Neutrophil (primary cell): ENCODE results near the gene IRAK1BP1.
"Not testable (repeated sequence)": the region's sequence is repeated elsewhere in the genome, so short reads cannot be mapped to it uniquely, and the experiment has no call there.

ENCODE experiments used
- H3K27ac ChIP-seq: fragments of 200-600 bp; sonication (generic); 2 replicates; pipeline ENCODE4 v1.5.1; 2016; ENCODE audit warnings: mild to moderate bottlenecking, moderate library complexity
- H3K27me3 ChIP-seq: fragments of 200-600 bp; sonication (generic); 2 replicates; pipeline ENCODE4 v1.6.0; 2016; ENCODE audit warnings: mild to moderate bottlenecking
- H3K36me3 ChIP-seq: fragments of 200-600 bp; sonication (generic); 2 replicates; pipeline ENCODE4 v1.5.1; 2017
- H3K4me1 ChIP-seq, 2 experiments: fragments of 200-600 bp in 1 of 2; sonication (generic) in 1 of 2; 1 replicate in 1 of 2; 2 replicates in 1 of 2; pipeline versions ENCODE4 v1.5.1 to v1.6.1; 2013 to 2016; ENCODE audit warnings: low read depth in 1 of 2, low read length in 1 of 2, mild to moderate bottlenecking in 1 of 2, moderate library complexity in 1 of 2; ENCODE audit not compliant: control insufficient read depth in 1 of 2, insufficient read depth in 1 of 2
- H3K4me3 ChIP-seq, 2 experiments: fragments of 200-600 bp in 1 of 2; sonication (generic) in 1 of 2; 1 replicate in 1 of 2; 2 replicates in 1 of 2; pipeline ENCODE4 v1.5.1; 2013 to 2016; ENCODE audit warnings: low read depth in 1 of 2, low read length in 1 of 2, mild to moderate bottlenecking in 1 of 2, moderate library complexity in 1 of 2
- H3K9me3 ChIP-seq: fragments of 200-600 bp; sonication (generic); 2 replicates; pipeline ENCODE4 v1.5.1; 2016
- TF ChIP-seq, protein P1 (sequence below): fragments of 200-600 bp; sonication (generic); IDR thresholded peaks from 2 replicates; pipeline ENCODE4 v1.5.1; 2016; ENCODE audit warnings: antibody characterized with exemption

Gene IRAK1BP1

GRCh38 chr6:78844899-78845298, 22.5 kb upstream of the IRAK1BP1 start:
- TF ChIP-seq, protein P1, sequence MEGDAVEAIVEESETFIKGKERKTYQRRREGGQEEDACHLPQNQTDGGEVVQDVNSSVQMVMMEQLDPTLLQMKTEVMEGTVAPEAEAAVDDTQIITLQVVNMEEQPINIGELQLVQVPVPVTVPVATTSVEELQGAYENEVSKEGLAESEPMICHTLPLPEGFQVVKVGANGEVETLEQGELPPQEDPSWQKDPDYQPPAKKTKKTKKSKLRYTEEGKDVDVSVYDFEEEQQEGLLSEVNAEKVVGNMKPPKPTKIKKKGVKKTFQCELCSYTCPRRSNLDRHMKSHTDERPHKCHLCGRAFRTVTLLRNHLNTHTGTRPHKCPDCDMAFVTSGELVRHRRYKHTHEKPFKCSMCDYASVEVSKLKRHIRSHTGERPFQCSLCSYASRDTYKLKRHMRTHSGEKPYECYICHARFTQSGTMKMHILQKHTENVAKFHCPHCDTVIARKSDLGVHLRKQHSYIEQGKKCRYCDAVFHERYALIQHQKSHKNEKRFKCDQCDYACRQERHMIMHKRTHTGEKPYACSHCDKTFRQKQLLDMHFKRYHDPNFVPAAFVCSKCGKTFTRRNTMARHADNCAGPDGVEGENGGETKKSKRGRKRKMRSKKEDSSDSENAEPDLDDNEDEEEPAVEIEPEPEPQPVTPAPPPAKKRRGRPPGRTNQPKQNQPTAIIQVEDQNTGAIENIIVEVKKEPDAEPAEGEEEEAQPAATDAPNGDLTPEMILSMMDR = no peak
- Histone ChIP-seq H3K27me3 (no peaks in the 10 kb centered on the region), H3K4me3 (no peak overlapping the region), H3K4me1 (no peaks in the 10 kb centered on the region), H3K9me3 (no peaks in the 10 kb centered on the region), H3K36me3 (no peaks in the 10 kb centered on the region), H3K27ac (no peak overlapping the region)

GRCh38 chr6:78845567-78845966, 21.8 kb upstream of the IRAK1BP1 start:
- Histone ChIP-seq H3K27ac (no peak overlapping the region), H3K27me3 (no peaks in the 10 kb centered on the region), H3K36me3 (no peaks in the 10 kb centered on the region), H3K4me1 (no peaks in the 10 kb centered on the region), H3K9me3 (no peaks in the 10 kb centered on the region), H3K4me3 (no peak overlapping the region)
- TF ChIP-seq, protein P1 = no peak

DNA sequence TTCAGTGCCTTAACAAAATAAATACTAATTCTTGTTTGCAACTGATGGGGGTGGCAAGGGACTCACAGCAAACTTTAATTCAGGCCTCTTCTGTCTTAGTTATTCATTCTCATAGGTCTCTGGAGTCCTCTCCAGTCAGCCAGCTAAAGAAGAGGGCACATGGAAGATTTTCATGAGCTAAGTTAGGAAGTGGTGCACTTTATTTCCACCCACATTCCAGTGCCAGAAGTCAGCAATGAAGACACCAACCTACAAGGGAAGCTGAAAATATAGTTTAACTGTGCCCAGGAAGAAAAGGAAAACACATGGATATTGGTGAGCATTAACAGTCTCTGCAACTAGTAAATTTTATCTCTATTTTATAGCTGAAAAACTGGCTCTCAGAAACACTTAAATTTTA, 16.7 kb upstream of the IRAK1BP1 start:
- Histone ChIP-seq H3K27me3 (no peaks in the 10 kb centered on the region), H3K4me1 (no peaks in the 10 kb centered on the region), H3K9me3 (no peaks in the 10 kb centered on the region), H3K4me3 (no peak overlapping the region), H3K27ac (no peak overlapping the region), H3K36me3 (no peaks in the 10 kb centered on the region)
- TF ChIP-seq, protein P1 = no peak

GRCh38 chr6:78851156-78851555, 16.2 kb upstream of the IRAK1BP1 start:
- H3K4me1 ChIP-seq = no peaks in the 10 kb centered on the region
- no peak overlapping the region for H3K27ac ChIP-seq
- H3K4me3 ChIP-seq = no peak overlapping the region
- no peaks in the 10 kb centered on the region for H3K9me3 ChIP-seq
- no peaks in the 10 kb centered on the region for H3K27me3 ChIP-seq
- no peaks in the 10 kb centered on the region for H3K36me3 ChIP-seq
- TF ChIP-seq, protein P1 = no peak

GRCh38 chr6:78854546-78854945, 12.8 kb upstream of the IRAK1BP1 start:
- no peaks in the 10 kb centered on the region for H3K36me3 ChIP-seq
- H3K27me3 ChIP-seq = no peaks in the 10 kb centered on the region
- H3K4me3 ChIP-seq = no peak overlapping the region
- no peaks in the 10 kb centered on the region for H3K9me3 ChIP-seq
- H3K4me1 ChIP-seq = no peaks in the 10 kb centered on the region
- no peak overlapping the region for H3K27ac ChIP-seq
- TF ChIP-seq, protein P1 = no peak

DNA sequence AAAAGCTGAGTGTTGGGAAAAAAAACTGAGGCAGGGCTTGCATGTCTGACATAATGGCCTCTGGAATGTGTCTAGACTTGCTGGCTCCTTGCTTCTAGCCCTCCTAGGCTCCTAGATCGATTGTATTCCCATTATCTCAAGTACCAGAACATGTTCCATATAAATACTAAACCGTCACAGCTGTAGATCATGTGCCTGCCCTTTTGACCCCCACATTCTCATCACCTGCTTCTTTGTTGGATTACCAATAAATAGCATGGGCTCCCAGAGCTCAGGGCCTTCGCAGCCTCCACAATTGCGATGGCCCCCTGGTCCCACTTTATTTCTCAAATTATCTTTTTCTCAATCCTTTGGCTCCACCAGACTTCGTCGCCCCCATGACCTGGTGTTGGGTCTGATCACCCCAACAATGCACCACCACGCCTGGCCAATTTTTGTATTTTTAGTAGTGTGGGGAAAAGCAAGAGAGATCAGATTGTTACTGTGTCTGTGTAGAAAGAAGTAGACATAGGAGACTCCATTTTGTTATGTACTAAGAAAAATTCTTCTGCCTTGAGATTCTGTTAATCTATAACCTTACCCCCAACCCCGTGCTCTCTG, 8.9 kb upstream of the IRAK1BP1 start:
- H3K4me1 ChIP-seq, H3K4me3 ChIP-seq, H3K27ac ChIP-seq, H3K36me3 ChIP-seq, H3K27me3 ChIP-seq, H3K9me3 ChIP-seq: not testable (repeated sequence)
